GM12878 (cell line): ENCODE measurements around the gene TBCD. TPM values are rescaled to one million over a fixed set of nuclear protein-coding genes. Genes with fewer than 3 reads are reported as not detected.

Experiments used
- ATAC-seq: fragments of 200-7000 bp; cut with Tn5 transposase; 3 replicates; pipeline ENCODE4 v1.9.1; 2020; ENCODE audit warnings: mild to moderate bottlenecking, moderate library complexity
- BruUV-seq: library from RNA; stranded (reverse); fragments of 400-500 nt; replicated peaks from 2 replicates; lab custom pipeline; 2021; lab: Mats Ljungman, UMichigan
- CTCF ChIA-PET: fragments of 300-600 bp; sonication (Branson Sonifier 250); formaldehyde crosslinking; extraction: SDS; loops from one replicate; lab custom pipeline; 2021; ENCODE audit warnings: inconsistent platforms; lab: Yijun Ruan, JAX
- POLR2A ChIA-PET: fragments of 350-600 bp; formaldehyde crosslinking; extraction: SDS; loops from one replicate; lab custom pipeline; 2021; ENCODE audit warnings: inconsistent platforms; lab: Charles Lee
- RAD21 ChIA-PET: fragments of 300-600 bp; sonication (Branson Sonifier 250); formaldehyde crosslinking; loops from one replicate; lab custom pipeline; 2023; ENCODE audit warnings: antibody characterized with exemption; ENCODE audit not compliant: unreplicated experiment; lab: Charles Lee
- SMC1A ChIA-PET: fragments of 300-600 bp; sonication (Branson Sonifier 250); formaldehyde crosslinking; loops from one replicate; lab custom pipeline; 2023; ENCODE audit not compliant: unreplicated experiment, uncharacterized antibody; lab: Charles Lee
- DNase-seq: peaks from one replicate; pipeline ENCODE4 v3.0.0-alpha.2; 2011; ENCODE audit warnings: low read depth, low spot score
- FAIRE-seq: peaks from 3 replicates; lab custom pipeline; 2011; peaks lifted over from hg19 to GRCh38; lab: Jason Lieb, UNC
- H2AFZ ChIP-seq: 2 replicates; pipeline ENCODE4 v1.6.0; 2011; ENCODE audit warnings: low read depth, low read length, control low read depth; ENCODE audit not compliant: control insufficient read depth
- H3K27ac ChIP-seq: 2 replicates; pipeline ENCODE4 v1.5.1; 2011; ENCODE audit warnings: control low read depth; ENCODE audit not compliant: control insufficient read depth, insufficient read depth
- H3K27me3 ChIP-seq, 2 experiments: replicated peaks in 1 of 2; 2 replicates each; pipeline versions ENCODE4 v1.6.0 to v1.6.1; 2011; ENCODE audit warnings: low read length in 1 of 2; ENCODE audit not compliant: control insufficient read depth in 2 of 2, insufficient read depth in 2 of 2
- H3K36me3 ChIP-seq, 2 experiments: 2 replicates each; pipeline ENCODE4 v1.5.1; 2011; ENCODE audit warnings: low read length in 1 of 2; ENCODE audit not compliant: control insufficient read depth in 2 of 2, insufficient read depth in 2 of 2
- H3K4me1 ChIP-seq: 2 replicates; pipeline ENCODE4 v1.6.1; 2011; ENCODE audit warnings: mild to moderate bottlenecking, low read length, moderate library complexity, mixed read lengths; ENCODE audit not compliant: control insufficient read depth, insufficient read depth
- H3K4me2 ChIP-seq: 2 replicates; pipeline ENCODE4 v1.6.0; 2011; ENCODE audit warnings: control low read depth; ENCODE audit not compliant: control insufficient read depth, insufficient read depth
- H3K4me3 ChIP-seq: fragments of 200-600 bp; sonication (generic); 2 replicates; pipeline ENCODE4 v1.5.1; 2016
- H3K79me2 ChIP-seq: 2 replicates; pipeline ENCODE4 v1.6.0; 2011; ENCODE audit warnings: low read length; ENCODE audit not compliant: control insufficient read depth, insufficient read depth
- H3K9ac ChIP-seq: 2 replicates; pipeline ENCODE4 v1.8.0; 2011; ENCODE audit warnings: low read length, control low read depth, mixed read lengths; ENCODE audit not compliant: control insufficient read depth, insufficient read depth
- H3K9me3 ChIP-seq: replicated peaks from 3 replicates; pipeline ENCODE4 v1.5.1; 2011; ENCODE audit warnings: mild to moderate bottlenecking, low read length; ENCODE audit not compliant: control insufficient read depth, insufficient read depth
- H4K20me1 ChIP-seq: 2 replicates; pipeline ENCODE4 v1.6.0; 2011; ENCODE audit not compliant: control insufficient read depth, insufficient read depth
- DPF2 ChIP-seq: fragments of 450-650 bp; IDR thresholded peaks from 2 replicates; pipeline ENCODE4 v1.6.1; 2017; ENCODE audit warnings: mild to moderate bottlenecking
- EGR1 ChIP-seq, 2 experiments: IDR thresholded peaks; 1 replicate in 1 of 2; 2 replicates in 1 of 2; pipeline ENCODE4 v1.6.1; 2011 to 2012; ENCODE audit warnings: low read depth in 2 of 2, low read length in 2 of 2, borderline replicate concordance in 1 of 2, mild to moderate bottlenecking in 1 of 2, moderate library complexity in 1 of 2
- GATAD2B ChIP-seq: fragments of 450-650 bp; conservative IDR thresholded peaks from 2 replicates; pipeline ENCODE4 v1.6.1; 2017; ENCODE audit warnings: low read depth, mild to moderate bottlenecking, moderate library complexity
- IKZF1 ChIP-seq: fragments of 450-650 bp; conservative IDR thresholded peaks from 2 replicates; pipeline ENCODE4 v1.6.1; 2017; ENCODE audit warnings: antibody characterized with exemption, mild to moderate bottlenecking
- KDM1A ChIP-seq: fragments of 200-600 bp; sonication (generic); IDR thresholded peaks from 2 replicates; pipeline ENCODE4 v1.6.1; 2016; ENCODE audit warnings: borderline replicate concordance
- LARP7 ChIP-seq: fragments of 450-650 bp; IDR thresholded peaks from 2 replicates; pipeline ENCODE4 v1.6.1; 2017; ENCODE audit warnings: mild to moderate bottlenecking
- NKRF ChIP-seq: fragments of 450-650 bp; conservative IDR thresholded peaks from 2 replicates; pipeline ENCODE4 v1.6.1; 2017; ENCODE audit warnings: mild to moderate bottlenecking, moderate library complexity
- PAX8 ChIP-seq: fragments of 450-650 bp; IDR thresholded peaks from 2 replicates; pipeline ENCODE4 v1.6.1; 2017; ENCODE audit warnings: mild to moderate bottlenecking, moderate library complexity
- SUZ12 ChIP-seq: fragments of 200-600 bp; sonication (generic); IDR thresholded peaks from one replicate; pipeline ENCODE4 v1.6.1; 2018; ENCODE audit warnings: antibody characterized with exemption, mild to moderate bottlenecking; ENCODE audit not compliant: unreplicated experiment
- ZSCAN29 ChIP-seq: fragments of 450-650 bp; IDR thresholded peaks from 2 replicates; pipeline ENCODE4 v1.6.1; 2017; ENCODE audit warnings: mild to moderate bottlenecking, moderate library complexity
- WGBS: methylation state at CpG from one replicate; pipeline ENCODE4 v1.1.6; 2016; ENCODE audit warnings: low lambda C conversion rate; ENCODE audit not compliant: insufficient replicate concordance, insufficient coverage; ENCODE audit errors: missing lambda C conversion rate; 5-methylcytosine and 5-hydroxymethylcytosine counted together
- in situ Hi-C: fragments of 300-500 bp; cut with MboI; formaldehyde crosslinking; loops from 9 replicates; pipeline ENCODE4 v1.14.3; 2018; ENCODE audit warnings: mixed read lengths
- intact Hi-C: fragments of 100-400 bp; cut with micrococcal nuclease; formaldehyde crosslinking; loops from one replicate; pipeline ENCODE4 v1.14.2; 2022; ENCODE audit not compliant: unreplicated experiment
- polyA plus RNA-seq, 11 experiments: library from polyadenylated mRNA; depleted of rRNA in 4 of 11; unstranded in 6 of 11; stranded (reverse) in 5 of 11; fragments of >200 nt; fragmentation: Nextera tagmentation in 4 of 11; fragmentation: Illumina TruSeq in 1 of 11; extraction: Ambion mirVana in 4 of 11; extraction: Trizol in 1 of 11; gene quantifications; 1 replicate in 1 of 11; 2 replicates in 10 of 11; pipeline versions ENCODE4 v1.2.1 to v1.2.3, GENCODE V29; 2011 to 2016; ENCODE audit warnings: inconsistent platforms in 2 of 11, missing spikeins in 2 of 11, low read depth in 1 of 11
- total RNA-seq, 4 experiments: library from RNA; depleted of rRNA in 3 of 4; stranded (reverse); fragments of >200 nt in 3 of 4; fragmentation: Illumina TruSeq in 1 of 4; extraction: Trizol in 1 of 4; gene quantifications; 2 replicates each; pipeline versions ENCODE4 v1.2.1 to v1.2.3, GENCODE V29; 2013 to 2021
- TF ChIP-seq, protein P1 (sequence below): IDR thresholded peaks from 2 replicates; pipeline ENCODE4 v1.6.1; 2012; ENCODE audit warnings: low read depth, low read length, improper control_type of control experiment
- TF ChIP-seq, protein P2 (sequence below): fragments of 450-650 bp; formaldehyde crosslinking; IDR thresholded peaks from 2 replicates; pipeline ENCODE4 v1.4.0; 2022; ENCODE audit warnings: mild to moderate bottlenecking, moderate library complexity

TBCD gene
- total and polyA plus RNA-seq, 10 of the 15 experiments (the other 5 are each of a cell fraction or from before 2014, with no cell fraction given), result 10.3 to 114 (median 52.4) TPM

DNA sequence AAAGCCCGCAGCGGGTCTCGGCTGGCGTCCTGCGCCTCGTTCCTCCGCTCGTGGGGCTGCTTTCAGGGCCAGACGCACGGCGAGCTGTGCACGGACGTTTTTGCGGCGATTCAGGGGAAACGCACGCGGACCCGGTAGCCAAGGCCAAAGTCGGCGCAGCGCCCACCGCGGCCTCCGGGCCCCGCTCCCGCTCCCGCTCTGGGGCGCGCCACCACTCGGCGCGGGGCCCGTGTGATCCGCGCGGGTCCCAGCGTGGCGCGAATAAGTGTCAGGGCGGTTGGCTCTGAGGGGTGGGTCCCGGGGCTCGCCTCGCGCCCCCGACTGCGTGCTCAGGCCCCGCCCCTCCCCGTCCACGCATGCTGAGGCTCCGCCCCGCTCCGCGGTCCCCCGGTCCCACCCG is 694 bp upstream of the TBCD start (continued):
- no peak for TF ChIP-seq KDM1A
- TF ChIP-seq, protein P1, sequence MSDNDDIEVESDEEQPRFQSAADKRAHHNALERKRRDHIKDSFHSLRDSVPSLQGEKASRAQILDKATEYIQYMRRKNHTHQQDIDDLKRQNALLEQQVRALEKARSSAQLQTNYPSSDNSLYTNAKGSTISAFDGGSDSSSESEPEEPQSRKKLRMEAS, result no peak
- TF ChIP-seq SUZ12, result no peak
- TF ChIP-seq ZSCAN29, result no peak

DNA sequence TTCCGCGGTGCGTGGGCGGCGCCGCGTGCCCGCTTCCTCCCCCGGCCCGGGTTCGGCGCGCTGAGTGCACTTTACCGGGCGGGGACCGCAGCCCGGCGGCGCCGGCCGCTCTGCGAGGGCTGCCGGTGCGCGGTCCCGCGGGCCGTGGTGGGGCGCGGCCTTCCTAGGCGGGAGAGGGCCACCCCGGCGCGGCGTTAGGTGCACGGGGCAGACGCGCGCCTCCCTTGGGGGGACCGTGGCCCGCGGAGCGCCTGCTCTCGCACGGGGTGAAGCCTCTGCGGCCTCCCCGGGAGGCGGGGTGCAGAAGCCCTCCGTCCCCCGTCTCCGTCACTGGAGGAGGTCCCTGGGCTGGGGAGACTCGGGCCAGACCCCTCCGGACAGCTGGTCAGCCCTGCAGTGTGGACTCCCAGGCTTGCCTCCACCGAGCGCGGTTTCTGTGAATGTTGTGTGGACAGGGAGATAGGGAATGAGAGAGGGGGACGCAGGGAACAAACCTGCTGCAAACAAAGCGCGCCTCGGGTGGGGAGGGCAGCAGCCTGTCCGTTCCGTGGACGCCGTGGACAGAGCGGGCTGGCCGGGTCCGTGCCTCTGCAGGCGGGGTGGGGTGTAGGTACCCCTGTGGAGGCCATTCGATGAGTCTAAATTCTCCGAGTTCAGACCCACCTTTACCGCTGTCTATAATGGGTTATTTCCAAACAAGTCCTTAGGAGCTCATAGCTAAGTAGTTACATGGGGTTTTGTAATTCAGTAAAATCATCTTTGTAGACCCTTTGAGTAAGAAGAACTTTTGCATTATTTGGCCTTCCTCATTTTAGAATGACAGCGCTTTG is 721 bp downstream of the TBCD start:
- peaks cover 16% of the 10 kb centered on the region for H3K79me2 ChIP-seq
- peak overlapping the region; percentile 76 for H3K27ac ChIP-seq
- WGBS, result 4% methylated on average over 50 of the region's 72 CpGs
- ChIA-PET SMC1A (interaction anchor here (1.4 to 2.5 kb wide), 2 partner anchors 11 to 16 kb away, joined by 4 to 8 read pairs; no protein-coding TSS in a partner anchor), CTCF (no interaction called here)
- peak overlapping the region; percentile 92 for H3K4me2 ChIP-seq
- H3K27me3 ChIP-seq, result no peaks in the 10 kb centered on the region
- DNase-seq (no peak), FAIRE-seq (no peak)
- no peaks in the 10 kb centered on the region; a peak in 1 of 4 replicates for H3K36me3 ChIP-seq
- 0 out of 2 replicates have a peak, but pooled peaks have one; percentile 13 for TF ChIP-seq GATAD2B
- TF ChIP-seq EGR1 (IDR thresholded peaks at IDR 0.05; ENCODE audit: borderline replicate concordance in 1 of 2, low read depth in 2 of 2, low read length in 2 of 2), result peak in 1 of 2 experiments; percentile 86; a peak in 1 of 3 replicates
- TF ChIP-seq DPF2, result peak; percentile 39; the same call in 1 of the 2 replicates
- TF ChIP-seq LARP7, result peak; percentile 23; the same call in 1 of the 2 replicates
- 0 out of 2 replicates have a peak, but pooled peaks have one; percentile 9 for TF ChIP-seq IKZF1
- TF ChIP-seq, protein P2, sequence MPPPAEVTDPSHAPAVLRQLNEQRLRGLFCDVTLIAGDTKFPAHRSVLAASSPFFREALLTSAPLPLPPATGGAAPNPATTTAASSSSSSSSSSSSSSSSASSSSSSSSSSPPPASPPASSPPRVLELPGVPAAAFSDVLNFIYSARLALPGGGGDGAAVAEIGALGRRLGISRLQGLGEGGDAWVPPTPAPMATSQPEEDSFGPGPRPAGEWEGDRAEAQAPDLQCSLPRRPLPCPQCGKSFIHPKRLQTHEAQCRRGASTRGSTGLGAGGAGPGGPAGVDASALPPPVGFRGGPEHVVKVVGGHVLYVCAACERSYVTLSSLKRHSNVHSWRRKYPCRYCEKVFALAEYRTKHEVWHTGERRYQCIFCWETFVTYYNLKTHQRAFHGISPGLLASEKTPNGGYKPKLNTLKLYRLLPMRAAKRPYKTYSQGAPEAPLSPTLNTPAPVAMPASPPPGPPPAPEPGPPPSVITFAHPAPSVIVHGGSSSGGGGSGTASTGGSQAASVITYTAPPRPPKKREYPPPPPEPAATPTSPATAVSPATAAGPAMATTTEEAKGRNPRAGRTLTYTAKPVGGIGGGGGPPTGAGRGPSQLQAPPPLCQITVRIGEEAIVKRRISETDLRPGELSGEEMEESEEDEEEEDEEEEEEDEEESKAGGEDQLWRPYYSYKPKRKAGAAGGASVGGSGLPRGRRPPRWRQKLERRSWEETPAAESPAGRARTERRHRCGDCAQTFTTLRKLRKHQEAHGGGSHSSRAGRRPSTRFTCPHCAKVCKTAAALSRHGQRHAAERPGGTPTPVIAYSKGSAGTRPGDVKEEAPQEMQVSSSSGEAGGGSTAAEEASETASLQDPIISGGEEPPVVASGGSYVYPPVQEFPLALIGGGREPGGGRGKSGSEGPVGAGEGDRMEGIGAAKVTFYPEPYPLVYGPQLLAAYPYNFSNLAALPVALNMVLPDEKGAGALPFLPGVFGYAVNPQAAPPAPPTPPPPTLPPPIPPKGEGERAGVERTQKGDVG (CRISPR knock-in tag), result no peak
- TF ChIP-seq PAX8, result no peak
- TF ChIP-seq NKRF, result 0 out of 2 replicates have a peak, but pooled peaks have one; percentile 55
- TF ChIP-seq, all 136 proteins: peak for 6
- in situ Hi-C loops, result no loop called here
- H2AFZ ChIP-seq, result peak overlapping the region; percentile 96
- H4K20me1 ChIP-seq, result no peaks in the 10 kb centered on the region
- peak; percentile 43 for ATAC-seq
- TSS peak; percentile 59 for BruUV-seq
- intact Hi-C loops, result loop anchor here (10.0 kb wide), 1 partner anchor 108 kb away; the partner anchor contains the start of gene WDR45B
- RAD21 ChIA-PET, result no interaction called here
- H3K9ac ChIP-seq, result peak overlapping the region; percentile 80
- H3K9me3 ChIP-seq, result no peaks in the 10 kb centered on the region; the same call in 2 of the 3 replicates
- POLR2A ChIA-PET, result interaction anchor here (0.5 kb wide), 2 partner anchors 222 to 784 kb away, joined by 3 to 4 read pairs; no protein-coding TSS in a partner anchor
- H3K4me1 ChIP-seq, result 0 out of 2 replicates have a peak, but pooled peaks cover 2% of the 10 kb centered on the region
- H3K4me3 ChIP-seq, result peak overlapping the region; percentile 100
